GM13977 (cell line): ENCODE data around the gene TMUB1.
A peak's percentile ranks its signal among the peaks of the same experiment; 100 is the strongest.

ENCODE experiments used
- DNase-seq: peaks from one replicate; pipeline ENCODE4 v3.0.0; 2012; ENCODE audit warnings: low spot score
- in situ Hi-C: fragments of 300-500 bp; cut with MboI; formaldehyde crosslinking; loops from one replicate; pipeline ENCODE4 v1.12.0; 2022; ENCODE audit warnings: low sequenced_read_pairs, low pct_unique_long_range_greater_than_20kb, mixed read lengths, inconsistent platforms; ENCODE audit not compliant: unreplicated experiment
- TF ChIP-seq, protein P1 (sequence below): IDR thresholded peaks from 2 replicates; pipeline ENCODE4 v1.5.1; 2012; ENCODE audit warnings: mild to moderate bottlenecking, control low read depth; ENCODE audit not compliant: insufficient read depth; ENCODE audit errors: extremely low read depth, missing control alignments

Gene TMUB1

DNA sequence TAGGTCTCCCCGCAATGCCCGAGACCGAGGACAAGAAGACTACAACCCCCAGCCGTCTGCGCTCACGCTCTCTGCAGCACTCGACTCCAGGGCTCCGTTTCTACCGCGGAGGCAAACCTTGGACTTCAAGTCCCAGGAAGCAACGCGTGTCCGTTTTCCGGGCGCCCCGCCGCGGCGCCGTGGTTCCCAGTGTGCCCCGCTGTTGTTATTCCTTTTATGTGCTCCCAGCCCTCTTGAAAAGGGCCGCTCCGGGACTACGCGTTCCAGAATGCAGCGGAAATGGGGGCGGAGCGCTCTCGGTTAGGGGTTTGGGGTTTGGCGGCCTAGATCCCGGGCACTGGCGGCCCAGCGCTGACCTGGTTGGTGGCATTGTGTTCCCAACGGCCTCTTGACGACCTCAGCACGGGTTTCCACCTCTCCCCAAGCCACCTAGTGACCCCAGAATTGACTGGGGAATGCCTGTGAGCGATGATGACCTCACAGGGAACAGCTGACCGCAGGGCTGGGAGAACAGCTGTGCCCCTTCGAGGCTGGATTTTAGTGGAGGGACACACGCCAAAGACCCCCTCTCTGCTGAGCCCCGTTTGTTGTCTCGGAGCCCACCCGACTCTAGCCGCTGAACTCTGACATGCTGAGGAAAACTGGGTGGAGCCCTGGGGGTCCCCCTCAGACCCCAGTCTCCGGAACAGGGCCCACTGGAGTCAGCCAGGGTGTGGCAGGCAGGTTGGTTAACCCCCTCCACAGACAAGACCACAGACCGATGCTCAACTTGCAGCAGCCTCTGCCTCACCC, 25.1 kb downstream of the TMUB1 start:
- in situ Hi-C loops: no loop called here
- peak; percentile 100 for DNase-seq
- TF ChIP-seq, protein P1, sequence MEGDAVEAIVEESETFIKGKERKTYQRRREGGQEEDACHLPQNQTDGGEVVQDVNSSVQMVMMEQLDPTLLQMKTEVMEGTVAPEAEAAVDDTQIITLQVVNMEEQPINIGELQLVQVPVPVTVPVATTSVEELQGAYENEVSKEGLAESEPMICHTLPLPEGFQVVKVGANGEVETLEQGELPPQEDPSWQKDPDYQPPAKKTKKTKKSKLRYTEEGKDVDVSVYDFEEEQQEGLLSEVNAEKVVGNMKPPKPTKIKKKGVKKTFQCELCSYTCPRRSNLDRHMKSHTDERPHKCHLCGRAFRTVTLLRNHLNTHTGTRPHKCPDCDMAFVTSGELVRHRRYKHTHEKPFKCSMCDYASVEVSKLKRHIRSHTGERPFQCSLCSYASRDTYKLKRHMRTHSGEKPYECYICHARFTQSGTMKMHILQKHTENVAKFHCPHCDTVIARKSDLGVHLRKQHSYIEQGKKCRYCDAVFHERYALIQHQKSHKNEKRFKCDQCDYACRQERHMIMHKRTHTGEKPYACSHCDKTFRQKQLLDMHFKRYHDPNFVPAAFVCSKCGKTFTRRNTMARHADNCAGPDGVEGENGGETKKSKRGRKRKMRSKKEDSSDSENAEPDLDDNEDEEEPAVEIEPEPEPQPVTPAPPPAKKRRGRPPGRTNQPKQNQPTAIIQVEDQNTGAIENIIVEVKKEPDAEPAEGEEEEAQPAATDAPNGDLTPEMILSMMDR: no peak

DNA sequence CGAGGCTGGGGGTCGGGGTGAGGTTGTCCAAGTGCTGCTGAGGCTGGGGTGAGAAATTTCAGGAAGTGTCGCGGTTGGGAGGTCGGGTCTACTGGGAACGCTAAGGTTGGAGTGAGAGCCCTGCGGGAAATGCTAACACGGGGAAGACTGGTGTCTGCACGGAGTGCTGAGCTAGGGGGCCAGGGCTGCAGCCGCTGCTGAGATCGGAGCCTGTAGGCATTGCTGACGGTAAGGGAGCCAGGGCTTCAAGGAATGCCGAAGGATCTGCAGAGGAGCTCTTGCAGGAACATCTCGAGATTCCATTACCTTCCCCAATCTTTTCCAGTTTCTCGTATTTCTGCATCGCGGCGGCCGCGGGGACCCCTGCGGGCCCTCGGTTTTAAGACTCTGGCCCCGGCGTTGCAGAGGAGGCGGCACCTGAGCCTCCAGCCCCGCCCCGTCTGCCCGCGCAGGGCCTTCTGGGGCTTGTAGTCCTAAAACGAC, 25.7 kb downstream of the TMUB1 start, which contains the start of gene CDK5:
Gene CDK5, minus strand, starts transcription at position 392 of the 483 bp plus-strand sequence. Its CDS starts 49 bp downstream, at position 343.
- no peak for DNase-seq
- in situ Hi-C loops: no loop called here
- TF ChIP-seq, protein P1: no peak

DNA sequence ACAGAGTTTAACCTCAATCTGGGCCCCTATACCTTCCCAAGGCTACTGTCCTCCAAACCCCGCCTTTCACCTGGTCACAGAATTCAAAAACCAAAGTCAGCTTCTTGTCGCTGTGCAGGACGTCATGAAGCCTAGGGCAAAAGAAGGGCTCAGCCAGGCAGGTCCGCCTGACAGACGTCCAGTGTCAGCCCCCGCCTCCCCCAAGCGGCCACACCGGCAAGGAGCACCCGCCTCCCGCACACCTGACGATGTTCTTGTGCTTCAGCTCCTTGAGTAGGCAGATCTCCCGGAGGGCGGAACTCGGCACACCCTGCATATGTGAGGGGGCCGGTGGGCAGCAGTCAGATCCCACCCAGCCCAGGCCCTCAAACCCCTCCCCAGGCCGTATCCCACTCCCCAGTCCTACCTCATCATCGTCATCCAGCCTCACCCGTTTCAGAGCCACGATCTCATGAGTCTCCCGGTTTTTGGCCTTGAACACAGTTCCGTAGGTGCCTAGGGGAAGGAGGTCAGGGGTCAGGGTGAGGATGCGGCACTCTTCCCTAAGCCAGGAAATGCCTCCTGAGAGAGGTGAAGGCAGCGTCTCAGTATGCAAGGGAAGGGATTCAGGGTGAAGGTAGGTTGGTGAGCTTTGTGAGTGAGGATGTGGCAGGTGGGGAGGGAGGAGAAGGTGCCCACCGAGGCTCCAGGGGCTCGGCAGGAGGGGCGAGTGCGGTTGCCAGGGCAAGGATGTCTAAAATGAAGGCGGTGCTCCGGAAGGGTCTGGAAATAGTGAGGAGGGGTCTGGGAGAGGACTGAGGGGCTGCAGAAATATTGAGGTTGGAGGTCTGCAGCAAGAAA, 26.4 kb downstream of the TMUB1 start:
- in situ Hi-C loops: no loop called here
- DNase-seq: no peak
- TF ChIP-seq, protein P1: no peak

DNA sequence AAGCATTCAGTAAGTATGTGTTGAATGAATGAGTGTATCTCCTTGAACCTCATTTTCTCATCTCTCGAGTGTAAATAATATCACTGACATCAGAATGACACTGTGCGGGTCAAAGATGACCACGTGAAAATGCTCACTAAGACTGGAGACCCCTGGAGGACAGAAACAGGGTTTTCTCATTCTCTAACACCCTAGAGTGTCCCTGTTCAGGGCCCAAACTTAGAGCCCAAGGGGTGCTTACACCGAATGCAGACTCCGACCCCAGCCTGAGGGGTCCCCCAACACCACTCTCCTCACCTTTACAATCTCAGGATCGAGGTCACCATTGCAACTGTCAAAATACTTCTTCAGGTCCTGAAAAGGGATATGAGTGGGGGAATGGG, 27.0 kb downstream of the TMUB1 start:
- in situ Hi-C loops: no loop called here
- TF ChIP-seq, protein P1: no peak
- DNase-seq: no peak

DNA sequence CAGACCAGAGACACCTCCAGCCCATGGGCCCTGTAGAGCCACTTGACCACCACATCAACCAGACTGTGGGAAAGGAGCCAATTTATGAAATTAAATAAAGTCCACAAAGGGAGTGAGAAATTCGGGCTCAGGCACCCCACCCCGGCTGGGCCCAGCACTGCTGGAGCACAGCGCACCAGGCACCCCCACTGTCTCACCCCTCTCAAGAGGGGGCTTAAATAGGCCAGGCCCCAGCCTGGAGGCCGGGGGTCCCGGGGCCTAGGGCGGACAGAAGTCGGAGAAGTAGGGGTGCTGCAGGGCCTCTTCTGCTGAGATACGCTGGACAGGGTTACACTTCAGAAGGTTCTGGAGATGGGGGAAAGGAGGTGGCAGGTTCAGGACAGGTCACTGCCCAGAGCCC, 29.5 kb downstream of the TMUB1 start:
- DNase-seq: no peak
- in situ Hi-C loops: no loop called here
- TF ChIP-seq, protein P1: no peak

DNA sequence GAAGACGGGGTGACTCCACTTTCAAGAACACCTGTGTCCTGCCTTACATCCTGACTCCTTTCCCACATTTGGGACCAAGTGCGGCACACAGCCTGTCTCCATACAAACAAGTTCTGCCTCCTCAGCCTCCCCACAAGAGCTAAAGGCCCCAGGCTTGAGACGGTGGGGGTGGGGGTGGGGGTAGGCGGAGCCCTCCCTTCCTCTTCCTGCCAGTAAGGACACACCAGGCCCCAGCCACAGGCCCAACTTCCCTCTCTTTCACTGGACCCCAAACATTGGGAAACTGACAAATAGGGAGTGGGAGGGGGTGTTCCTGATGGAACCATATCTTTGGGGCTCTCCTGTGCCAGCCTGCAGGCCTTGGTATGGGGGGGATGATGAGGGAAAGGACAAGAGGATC, 30.2 kb downstream of the TMUB1 start:
- no peak for DNase-seq
- in situ Hi-C loops: no loop called here
- TF ChIP-seq, protein P1: no peak
